H1 (cell line): Measurements from ENCODE around the gene TTLL7. TPM values are rescaled to one million over a fixed set of nuclear protein-coding genes. Genes with fewer than 3 reads are reported as not detected.

Source experiments
- CTCF ChIA-PET: fragments of 300-600 bp; sonication (Branson Sonifier 250); formaldehyde crosslinking; loops from one replicate; lab custom pipeline; 2021; ENCODE audit not compliant: partially characterized antibody; lab: Charles Lee
- POLR2A ChIA-PET: fragments of 300-600 bp; sonication (Branson Sonifier 250); formaldehyde crosslinking; loops from one replicate; lab custom pipeline; 2021; ENCODE audit warnings: inconsistent platforms; ENCODE audit not compliant: partially characterized antibody; lab: Charles Lee
- DNase-seq, 2 experiments: peaks; one replicate each; pipeline versions ENCODE4 v3.0.0 to v3.0.0-alpha.2; 2010 to 2022; ENCODE audit warnings: low spot score in 2 of 2, low read depth in 1 of 2, mixed read lengths in 1 of 2
- FAIRE-seq: peaks from 2 replicates; lab custom pipeline; 2011; peaks lifted over from hg19 to GRCh38; lab: Jason Lieb, UNC
- H2AFZ ChIP-seq: 2 replicates; pipeline ENCODE4 v1.8.1; 2012; ENCODE audit warnings: low read length, inconsistent platforms
- H2AK5ac ChIP-seq: 2 replicates; pipeline ENCODE4 v1.6.1; 2013; ENCODE audit warnings: low read depth, low read length
- H2BK120ac ChIP-seq: replicated peaks from 2 replicates; pipeline ENCODE3; 2013; ENCODE audit warnings: low read depth, low read length, inconsistent platforms
- H2BK12ac ChIP-seq: 2 replicates; pipeline ENCODE4 v1.6.1; 2013; ENCODE audit warnings: low read depth, low read length
- H2BK15ac ChIP-seq: 2 replicates; pipeline ENCODE4 v1.6.1; 2013; ENCODE audit warnings: low read length
- H2BK20ac ChIP-seq: 2 replicates; pipeline ENCODE4 v1.6.1; 2013; ENCODE audit warnings: low read length
- H2BK5ac ChIP-seq: 2 replicates; pipeline ENCODE4 v1.6.1; 2013; ENCODE audit warnings: low read depth, low read length
- H3K14ac ChIP-seq: 2 replicates; pipeline ENCODE4 v1.6.1; 2013; ENCODE audit warnings: inconsistent platforms; ENCODE audit not compliant: insufficient read length
- H3K18ac ChIP-seq: 2 replicates; pipeline ENCODE4 v1.6.1; 2013; ENCODE audit warnings: low read length; ENCODE audit errors: extremely low read depth
- H3K23ac ChIP-seq: 2 replicates; pipeline ENCODE4 v1.6.1; 2013; ENCODE audit warnings: inconsistent platforms; ENCODE audit not compliant: insufficient read length
- H3K23me2 ChIP-seq: 2 replicates; pipeline ENCODE4 v1.6.1; 2013; ENCODE audit warnings: low read depth, low read length
- H3K27ac ChIP-seq: 2 replicates; pipeline ENCODE4 v1.6.1; 2011; ENCODE audit warnings: low read depth, low read length, inconsistent platforms
- H3K27me3 ChIP-seq, 4 experiments: replicated peaks in 1 of 4; 1 replicate in 1 of 4; 2 replicates in 3 of 4; pipeline versions ENCODE4 v1.6.1 to v1.8.1; 2011 to 2013; ENCODE audit warnings: low read length in 3 of 4, mild to moderate bottlenecking in 3 of 4, inconsistent platforms in 2 of 4, mixed read lengths in 2 of 4, moderate library complexity in 1 of 4; ENCODE audit not compliant: control insufficient read depth in 3 of 4, insufficient read depth in 3 of 4; ENCODE audit errors: extremely low read depth in 1 of 4
- H3K36me3 ChIP-seq, 4 experiments: 2 replicates each; pipeline versions ENCODE4 v1.6.1 to v1.8.1; 2011 to 2013; ENCODE audit warnings: mild to moderate bottlenecking in 4 of 4, low read length in 3 of 4, moderate library complexity in 2 of 4, control low read depth in 1 of 4, inconsistent platforms in 1 of 4; ENCODE audit not compliant: insufficient read depth in 4 of 4, control insufficient read depth in 2 of 4
- H3K4ac ChIP-seq: replicated peaks from 2 replicates; pipeline ENCODE3; 2013; ENCODE audit warnings: low read length, low read depth, mixed read lengths, inconsistent platforms; ENCODE audit not compliant: insufficient read length
- H3K4me1 ChIP-seq, 4 experiments: replicated peaks in 1 of 4; 1 replicate in 1 of 4; 2 replicates in 3 of 4; pipeline versions ENCODE4 v1.6.1 to v1.8.1; 2011 to 2013; ENCODE audit warnings: low read length in 3 of 4, inconsistent platforms in 2 of 4, mixed read lengths in 1 of 4; ENCODE audit not compliant: insufficient read depth in 4 of 4, control insufficient read depth in 3 of 4
- H3K4me2 ChIP-seq, 2 experiments: 2 replicates each; pipeline versions ENCODE4 v1.6.1 to v1.8.1; 2011 to 2013; ENCODE audit warnings: low read depth in 2 of 2, low read length in 2 of 2, control low read depth in 1 of 2, inconsistent platforms in 1 of 2, mild to moderate bottlenecking in 1 of 2; ENCODE audit not compliant: insufficient read depth in 1 of 2
- H3K4me3 ChIP-seq, 4 experiments: fragments of 200-600, 300-600 bp in 1 of 4; sonication (generic), shearing (Covaris generic), sonication (Bioruptor Twin) in 1 of 4; 2 replicates each; pipeline versions ENCODE4 v1.5.1 to v1.8.1; 2011 to 2016; ENCODE audit warnings: low read length in 4 of 4, low read depth in 3 of 4, control low read depth in 2 of 4, inconsistent platforms in 2 of 4, mild to moderate bottlenecking in 2 of 4, mixed read lengths in 1 of 4, moderate library complexity in 1 of 4; ENCODE audit not compliant: insufficient read depth in 2 of 4; ENCODE audit errors: extremely low read depth in 1 of 4
- H3K56ac ChIP-seq: replicated peaks from 2 replicates; pipeline ENCODE3; 2013; ENCODE audit warnings: low read depth, mild to moderate bottlenecking, mixed read lengths, low read length, inconsistent platforms; ENCODE audit not compliant: insufficient read length
- H3K79me1 ChIP-seq: 2 replicates; pipeline ENCODE4 v1.6.1; 2013; ENCODE audit warnings: low read depth, low read length, control low read depth
- H3K79me2 ChIP-seq, 2 experiments: 2 replicates each; pipeline versions ENCODE4 v1.6.1 to v1.8.1; 2012 to 2013; ENCODE audit warnings: low read length in 2 of 2, mild to moderate bottlenecking in 2 of 2, inconsistent platforms in 1 of 2; ENCODE audit not compliant: insufficient read depth in 2 of 2, control insufficient read depth in 1 of 2
- H3K9ac ChIP-seq, 4 experiments: replicated peaks in 1 of 4; 1 replicate in 1 of 4; 2 replicates in 3 of 4; pipeline versions ENCODE4 v1.6.1 to v1.8.1; 2011 to 2013; ENCODE audit warnings: low read depth in 3 of 4, low read length in 3 of 4, control low read depth in 2 of 4, mild to moderate bottlenecking in 2 of 4, moderate library complexity in 2 of 4, inconsistent platforms in 1 of 4; ENCODE audit errors: extremely low read depth in 1 of 4
- H3K9me3 ChIP-seq, 2 experiments: 2 replicates each; pipeline versions ENCODE4 v1.6.1 to v1.8.1; 2012 to 2013; ENCODE audit warnings: mild to moderate bottlenecking in 2 of 2, moderate library complexity in 2 of 2, control low read depth in 1 of 2, inconsistent platforms in 1 of 2, low read depth in 1 of 2, low read length in 1 of 2, mixed read lengths in 1 of 2; ENCODE audit not compliant: insufficient read depth in 2 of 2
- H4K20me1 ChIP-seq, 2 experiments: replicated peaks in 1 of 2; 2 replicates each; pipeline versions ENCODE3 to v1.8.1; 2011 to 2013; ENCODE audit warnings: inconsistent platforms in 2 of 2, low read length in 2 of 2, mild to moderate bottlenecking in 1 of 2; ENCODE audit not compliant: insufficient read depth in 2 of 2, control insufficient read depth in 1 of 2
- H4K5ac ChIP-seq: 2 replicates; pipeline ENCODE4 v1.6.1; 2013; ENCODE audit warnings: low read length, low read depth, mixed read lengths, inconsistent platforms; ENCODE audit not compliant: insufficient read length
- H4K8ac ChIP-seq: 2 replicates; pipeline ENCODE4 v1.8.0; 2013; ENCODE audit warnings: mild to moderate bottlenecking, moderate library complexity, low read length, inconsistent platforms; ENCODE audit not compliant: insufficient read depth; ENCODE audit errors: extremely low read depth
- H4K91ac ChIP-seq: replicated peaks from 2 replicates; pipeline ENCODE3; 2013; ENCODE audit warnings: low read length, mixed read lengths, inconsistent platforms; ENCODE audit not compliant: insufficient read length
- CTBP2 ChIP-seq: IDR thresholded peaks from 2 replicates; pipeline ENCODE4 v1.7.0; 2011; ENCODE audit warnings: borderline replicate concordance, mild to moderate bottlenecking, moderate library complexity, mixed read lengths, low read length; ENCODE audit not compliant: insufficient read depth, insufficient read length
- EZH2 ChIP-seq: fragments of 200-600 bp; sonication (generic); IDR thresholded peaks from 2 replicates; pipeline ENCODE4 v1.7.1; 2012; ENCODE audit warnings: low read depth, mild to moderate bottlenecking, moderate library complexity, low read length, inconsistent platforms; ENCODE audit not compliant: severe bottlenecking
- HDAC2 ChIP-seq, 2 experiments: fragments of 300-600 bp in 1 of 2; sonication (generic) in 1 of 2; IDR thresholded peaks; 2 replicates each; pipeline ENCODE4 v1.6.1; 2011 to 2012; ENCODE audit warnings: low read depth in 2 of 2, low read length in 2 of 2, mild to moderate bottlenecking in 2 of 2, moderate library complexity in 2 of 2, borderline replicate concordance in 1 of 2, inconsistent platforms in 1 of 2
- KDM1A ChIP-seq: fragments of 200-600, 300-600 bp; sonication (generic); IDR thresholded peaks from 2 replicates; pipeline ENCODE4 v1.7.1; 2016; ENCODE audit warnings: mild to moderate bottlenecking, low read length, borderline replicate concordance
- POLR2A ChIP-seq, 2 experiments: IDR thresholded peaks; 1 replicate in 1 of 2; 2 replicates in 1 of 2; pipeline ENCODE4 v1.6.1; 2011; ENCODE audit warnings: low read depth in 2 of 2, low read length in 2 of 2, mild to moderate bottlenecking in 2 of 2; ENCODE audit errors: control extremely low read depth in 1 of 2
- RFX5 ChIP-seq: IDR thresholded peaks from 2 replicates; pipeline ENCODE4 v1.6.1; 2011; ENCODE audit warnings: low read depth, low read length, improper control_type of control experiment, borderline replicate concordance
- TCF12 ChIP-seq: IDR thresholded peaks from 2 replicates; pipeline ENCODE4 v1.6.1; 2011; ENCODE audit warnings: low read depth, mild to moderate bottlenecking, low read length
- WGBS, 2 experiments: shearing (Covaris generic) in 1 of 2; methylation state at CpG; one replicate each; pipeline versions ENCODE4 v1.1.6 to v1.1.7; 2013 to 2015; ENCODE audit warnings: low lambda C conversion rate in 2 of 2, mixed read lengths in 2 of 2, inconsistent platforms in 1 of 2, low coverage in 1 of 2, missing lambda C conversion rate in 1 of 2; ENCODE audit not compliant: insufficient replicate concordance in 2 of 2, insufficient coverage in 1 of 2, insufficient read length in 1 of 2; ENCODE audit errors: extremely low coverage in 1 of 2, missing lambda C conversion rate in 1 of 2; 5-methylcytosine and 5-hydroxymethylcytosine counted together
- polyA plus RNA-seq, 7 experiments: library from polyadenylated mRNA; depleted of rRNA in 3 of 7; stranded (reverse) in 5 of 7; unstranded in 2 of 7; fragments of >200 nt in 5 of 7; fragments of 200-250 nt in 2 of 7; gene quantifications; 1 replicate in 5 of 7; 2 replicates in 1 of 7; 4 replicates in 1 of 7; pipeline versions ENCODE4 v1.2.1 to v1.2.3, GENCODE V29; 2011 to 2013; ENCODE audit warnings: missing spikeins in 2 of 7, mixed read lengths in 2 of 7
- total RNA-seq: library from RNA; stranded (reverse); fragmentation: NEBNext Ultra II Directional; extraction: Animal tissue kit (Norgen Biotek cat#: 25700); gene quantifications from 2 replicates; pipeline ENCODE4 v1.2.1, GENCODE V29; 2021
- TF ChIP-seq, protein P1 (sequence below): IDR thresholded peaks from 2 replicates; pipeline ENCODE4 v1.6.1; 2012; ENCODE audit warnings: inconsistent platforms

The TTLL7 gene
- total and polyA plus RNA-seq, 2 of the 8 experiments (the other 6 are each of a cell fraction or from before 2014, with no cell fraction given): 1.9 to 7.9 TPM

DNA sequence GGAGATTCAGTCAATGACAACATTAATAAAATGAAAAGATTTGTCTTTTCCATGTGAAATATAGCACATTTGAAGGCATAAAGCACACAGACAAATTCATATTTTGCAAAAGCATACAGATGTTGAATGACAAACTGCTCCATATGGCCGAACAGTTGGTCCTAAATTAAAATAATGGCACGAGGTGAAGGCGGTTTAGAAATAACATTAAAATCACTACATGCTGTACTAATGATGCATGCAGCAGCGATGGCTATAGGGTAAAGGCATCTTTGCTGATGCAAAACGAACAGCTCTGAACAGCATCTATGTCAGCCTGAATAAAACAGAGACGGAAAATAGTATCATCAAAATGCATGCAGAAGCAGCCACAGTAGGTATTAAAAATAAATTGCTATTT is 102.6 kb downstream of the TTLL7 start:
- TF ChIP-seq, protein P1, sequence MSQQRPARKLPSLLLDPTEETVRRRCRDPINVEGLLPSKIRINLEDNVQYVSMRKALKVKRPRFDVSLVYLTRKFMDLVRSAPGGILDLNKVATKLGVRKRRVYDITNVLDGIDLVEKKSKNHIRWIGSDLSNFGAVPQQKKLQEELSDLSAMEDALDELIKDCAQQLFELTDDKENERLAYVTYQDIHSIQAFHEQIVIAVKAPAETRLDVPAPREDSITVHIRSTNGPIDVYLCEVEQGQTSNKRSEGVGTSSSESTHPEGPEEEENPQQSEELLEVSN: no peak
- TF ChIP-seq TCF12 (no peak), RFX5 (no peak), KDM1A (no peak), CTBP2 (no peak), HDAC2 (IDR thresholded peaks at IDR 0.05; ENCODE audit: borderline replicate concordance in 1 of 2, low read depth in 2 of 2, low read length in 2 of 2) (no peak), POLR2A (IDR thresholded peaks at IDR 0.05; ENCODE audit: control extremely low read depth in 1 of 2, low read depth in 2 of 2, low read length in 2 of 2) (no peak), EZH2 (no peak)
- Histone ChIP-seq H3K23me2 (no peaks in the 10 kb centered on the region), H3K23ac (no peak overlapping the region), H3K4me1 (no peaks in the 10 kb centered on the region), H3K79me2 (no peaks in the 10 kb centered on the region), H2AK5ac (no peak overlapping the region), H4K20me1 (no peaks in the 10 kb centered on the region), H3K18ac (no peak overlapping the region), H3K4me3 (no peak overlapping the region), H3K27me3 (no peaks in the 10 kb centered on the region), H3K9ac (no peak overlapping the region), H2AFZ (no peak overlapping the region), H3K79me1 (no peaks in the 10 kb centered on the region), H4K5ac (no peak overlapping the region), H2BK20ac (no peak overlapping the region), H3K4me2 (no peak overlapping the region), H2BK12ac (no peak overlapping the region), H2BK120ac (no peak overlapping the region), H3K27ac (no peak overlapping the region), H3K36me3 (no peaks in the 10 kb centered on the region), H2BK15ac (no peak overlapping the region), H3K4ac (no peak overlapping the region), H3K9me3 (no peaks in the 10 kb centered on the region), H4K8ac (no peak overlapping the region), H2BK5ac (no peak overlapping the region), H3K56ac (no peak overlapping the region), H3K14ac (no peak overlapping the region), H4K91ac (no peak overlapping the region)
- POLR2A ChIA-PET: no interaction called here
- DNase-seq: no peak
- no peak for FAIRE-seq
- 82% methylated on average over 6 of the region's 6 CpGs; no CpG with 5 or more reads in 1 of the 2 experiments for WGBS, 2 experiments
- CTCF ChIA-PET: interaction anchor here (0.7 kb wide), 1 partner anchor 9 kb away, joined by 3 read pairs; no protein-coding TSS in a partner anchor
